ENCODE data around the gene SAV1.
"Not testable (repeated sequence)": the region's sequence is repeated elsewhere in the genome, so short reads cannot be mapped to it uniquely, and the experiment has no call there.

SAV1 gene

GRCh38 chr14:50665300-50665699 is 2.8 kb downstream of the SAV1 start:
- not testable (repeated sequence) for DNase-seq (ENCODE audit: low read depth)

DNA sequence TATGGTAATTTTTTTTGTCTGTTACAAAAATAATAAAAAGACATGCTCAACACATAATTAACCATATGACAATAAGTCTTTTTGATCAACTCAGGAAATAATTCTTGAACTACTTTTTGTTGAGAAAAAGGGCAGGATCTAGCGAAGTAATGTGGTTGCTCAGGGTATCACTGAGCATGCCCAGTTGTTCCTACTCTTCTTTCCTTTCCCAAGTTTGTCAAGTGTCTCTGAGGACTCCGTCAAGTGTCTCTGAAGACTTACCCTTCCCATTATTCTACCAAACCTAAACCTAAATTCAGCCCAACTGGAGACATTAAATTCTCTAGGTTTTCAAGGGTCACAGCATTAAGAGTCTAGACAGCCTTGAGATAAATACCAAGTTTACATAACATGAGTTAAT is 3.5 kb downstream of the SAV1 start:
- DNase-seq (ENCODE audit: low read depth) = not testable (repeated sequence)

DNA sequence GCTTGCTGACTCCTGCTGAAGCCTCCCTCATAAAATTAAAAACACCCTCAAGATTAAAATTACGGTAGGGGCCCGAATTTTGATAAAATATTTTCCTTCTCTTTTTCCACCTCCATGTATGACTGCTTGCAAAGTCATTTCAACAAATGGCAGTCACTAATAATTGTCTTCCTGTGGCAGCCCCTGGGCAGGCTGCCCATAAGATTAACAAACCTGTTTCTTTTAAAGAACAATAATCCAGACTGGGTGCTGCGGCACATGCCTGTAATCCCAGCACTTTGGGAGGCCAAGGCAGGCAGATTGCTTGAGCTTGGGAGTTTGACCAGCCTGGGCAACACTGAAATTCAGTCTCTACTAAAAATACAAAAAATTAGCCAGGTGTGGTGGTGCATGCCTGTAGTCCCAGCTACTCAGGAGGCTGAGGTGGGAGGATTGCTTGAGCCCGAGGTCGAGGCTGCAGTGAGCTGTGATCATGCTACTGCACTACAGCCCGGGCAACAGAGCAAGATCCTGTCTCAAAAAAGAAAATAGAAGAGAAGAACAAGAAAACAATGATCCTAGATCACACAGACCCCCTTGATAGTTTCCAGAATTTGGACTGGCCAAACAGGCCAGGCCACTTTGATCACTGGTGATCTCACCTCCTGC is 8.7 kb downstream of the SAV1 start:
- DNase-seq (ENCODE audit: low read depth) = no peak

DNA sequence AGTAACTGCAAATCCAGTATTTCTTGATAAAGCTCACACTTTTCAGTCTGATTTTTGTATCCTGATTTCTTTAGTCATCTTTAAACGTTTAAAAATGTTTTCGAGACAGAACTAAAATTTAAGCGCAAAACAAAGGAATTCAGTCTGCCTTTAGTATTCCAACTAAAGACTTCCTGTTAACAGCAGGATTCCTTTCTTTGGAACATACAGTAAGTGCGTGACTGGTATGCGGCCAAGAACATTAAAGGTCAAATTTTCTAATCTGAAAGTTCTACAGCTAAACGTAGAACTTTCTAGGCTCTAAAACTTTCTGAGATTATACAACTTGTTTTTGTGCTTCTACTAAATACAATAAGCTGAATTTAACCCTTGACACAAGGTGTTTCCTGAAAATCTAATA is 9.9 kb downstream of the SAV1 start:
- no peak for DNase-seq (ENCODE audit: low read depth)

- no peak for DNase-seq (ENCODE audit: low read depth)
Observed at GRCh38 chr14:50657753-50658152, 10.4 kb downstream of the SAV1 start.

DNA sequence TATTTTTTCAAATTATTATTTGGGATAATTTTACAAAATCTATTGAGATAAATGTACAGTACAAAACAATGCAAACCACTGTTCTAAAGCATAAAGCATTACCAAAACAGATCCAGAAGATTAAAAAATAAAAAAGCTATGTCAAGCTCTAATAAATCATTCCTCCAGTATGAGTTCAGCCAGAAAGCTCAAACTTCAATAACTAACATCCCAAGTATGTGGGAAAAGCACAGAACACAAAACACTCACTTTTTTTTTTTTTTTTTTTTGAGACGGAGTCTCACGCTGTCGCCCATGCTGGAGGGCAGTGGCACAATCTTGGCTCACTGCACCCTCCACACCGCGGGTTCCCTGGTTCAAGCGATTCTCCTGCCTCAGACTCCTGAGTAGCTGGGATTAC is 11.3 kb downstream of the SAV1 start:
- DNase-seq (ENCODE audit: low read depth) = no peak

DNA sequence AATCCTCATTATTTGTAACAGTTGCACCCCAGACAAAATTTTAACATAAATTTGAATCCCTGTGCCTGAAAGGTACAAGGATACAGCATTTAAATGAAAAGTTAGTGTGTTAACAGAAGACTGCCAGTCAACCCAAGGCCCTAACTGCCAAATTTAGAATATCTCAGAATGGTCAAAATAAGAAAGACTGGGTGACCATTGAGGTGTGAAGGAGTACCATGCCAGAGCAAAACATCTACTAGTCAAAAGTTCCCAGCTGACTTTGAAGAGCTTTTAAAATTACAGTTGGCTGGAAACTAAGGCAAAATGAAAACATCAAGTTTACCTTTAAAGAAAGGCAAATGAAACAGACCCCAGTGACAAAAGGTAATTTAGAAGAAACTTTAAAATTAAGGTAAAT is 18.4 kb downstream of the SAV1 start:
- no peak for DNase-seq (ENCODE audit: low read depth)

- no peak for DNase-seq (ENCODE audit: low read depth)
Observed at GRCh38 chr14:50647753-50648152, 20.4 kb downstream of the SAV1 start.

GRCh38 chr14:50647282-50647681 is 20.8 kb downstream of the SAV1 start:
- DNase-seq (ENCODE audit: low read depth) = no peak

DNA sequence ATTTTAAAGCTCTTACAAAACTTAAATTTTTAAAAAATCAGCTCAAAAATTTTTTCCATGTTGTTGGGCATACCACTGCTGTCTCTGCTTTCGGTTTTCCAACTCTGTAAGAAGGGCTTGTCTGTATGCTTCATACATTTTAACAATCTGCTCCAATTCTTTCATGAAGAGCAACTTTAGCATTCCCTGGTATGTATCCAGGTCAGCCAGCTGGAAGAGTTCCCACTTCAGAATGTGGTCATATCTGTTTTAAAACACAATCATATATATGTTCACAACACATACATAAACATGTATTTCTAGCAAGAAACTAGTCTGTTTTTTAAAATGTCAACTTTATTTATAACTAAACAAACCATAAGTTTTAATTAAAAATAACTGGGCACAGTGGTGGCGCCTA is 33.0 kb downstream of the SAV1 start:
- DNase-seq (ENCODE audit: low read depth) = no peak

GRCh38 chr14:50633954-50634353 is 34.2 kb downstream of the SAV1 start:
- no peak for DNase-seq (ENCODE audit: low read depth)

DNA sequence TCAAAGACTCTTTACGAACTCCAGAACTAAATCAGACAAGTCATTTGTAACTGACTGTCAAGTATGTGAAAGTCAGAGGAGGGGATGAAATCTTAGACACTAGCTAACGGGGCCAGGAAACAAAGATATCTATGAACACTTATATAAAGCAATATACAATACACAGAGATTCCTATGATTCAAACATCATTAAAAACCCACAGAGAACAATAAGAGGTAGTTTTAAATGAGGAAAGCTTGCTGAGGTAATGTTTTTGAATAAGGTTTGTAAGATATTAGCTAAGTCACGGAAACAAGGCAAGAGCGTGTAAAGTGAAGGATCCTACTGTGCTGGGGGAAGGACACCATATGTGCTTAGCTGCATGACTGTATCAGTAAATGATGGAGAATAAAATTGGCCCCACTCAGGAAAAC is 36.7 kb downstream of the SAV1 start:
- DNase-seq (ENCODE audit: low read depth) = no peak

DNA sequence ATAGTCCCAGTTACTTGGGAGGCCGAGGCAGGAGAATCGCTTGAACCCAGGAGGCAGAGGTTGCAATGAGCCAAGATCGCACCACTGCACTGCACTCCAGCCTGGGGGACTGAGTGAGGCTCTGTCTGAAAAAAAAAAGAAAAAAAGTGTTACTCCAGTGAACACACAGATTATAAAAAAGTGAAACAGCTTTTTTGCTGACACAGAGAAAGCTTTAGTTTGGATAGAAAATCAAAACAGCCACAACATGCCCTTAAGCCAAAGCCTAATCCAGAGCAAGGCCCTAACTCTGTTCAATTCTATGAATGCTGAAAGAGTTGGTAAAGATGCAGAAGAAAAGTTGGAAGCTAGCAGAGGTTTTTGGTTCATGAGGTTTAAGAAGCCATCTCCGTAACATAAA is 43.2 kb downstream of the SAV1 start:
- DNase-seq (ENCODE audit: low read depth) = not testable (repeated sequence)

DNA sequence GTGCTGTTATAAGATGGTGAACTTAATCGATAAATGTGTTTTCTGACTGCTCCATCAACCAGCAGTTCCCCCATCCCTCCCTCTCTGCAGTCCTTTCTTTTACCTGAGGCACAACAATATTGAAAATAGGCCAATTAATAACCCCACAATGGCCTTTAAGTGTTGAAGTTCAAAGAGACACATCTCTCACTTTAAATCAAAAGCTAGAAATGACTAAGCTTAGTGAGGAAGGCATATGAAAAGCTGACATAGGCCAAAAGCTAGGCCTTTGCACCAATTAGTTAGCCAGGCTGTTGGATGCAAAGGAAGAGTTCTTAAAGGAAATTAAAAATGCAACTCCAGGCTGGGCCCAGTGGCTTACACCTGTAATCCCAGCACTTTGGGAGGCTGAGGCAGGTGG is 43.7 kb downstream of the SAV1 start:
- DNase-seq (ENCODE audit: low read depth) = no peak

DNA sequence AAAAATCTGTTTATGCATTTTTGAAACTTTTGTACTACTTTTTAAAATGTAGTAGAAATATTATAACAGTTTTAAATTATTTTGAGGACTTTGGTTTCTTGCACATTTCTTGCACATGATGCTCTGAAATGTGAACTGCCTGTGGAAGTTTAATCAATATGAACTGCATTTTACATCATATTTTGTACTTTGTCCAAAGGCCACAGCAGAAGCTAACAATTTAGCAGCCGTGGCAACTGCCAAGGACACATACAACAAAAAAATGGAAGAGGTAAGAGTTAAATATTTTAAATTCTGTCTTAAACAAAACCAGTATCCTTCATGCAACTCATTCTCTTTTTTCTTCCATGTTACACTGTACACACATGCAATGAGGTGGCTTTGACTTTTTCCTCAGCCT is 45.1 kb downstream of the SAV1 start:
- no peak for DNase-seq (ENCODE audit: low read depth)

GRCh38 chr14:50620341-50620740 is 47.8 kb downstream of the SAV1 start:
- no peak for DNase-seq (ENCODE audit: low read depth)

- DNase-seq (ENCODE audit: low read depth) = no peak
Observed at GRCh38 chr14:50619569-50620141, 48.5 kb downstream of the SAV1 start.

DNA sequence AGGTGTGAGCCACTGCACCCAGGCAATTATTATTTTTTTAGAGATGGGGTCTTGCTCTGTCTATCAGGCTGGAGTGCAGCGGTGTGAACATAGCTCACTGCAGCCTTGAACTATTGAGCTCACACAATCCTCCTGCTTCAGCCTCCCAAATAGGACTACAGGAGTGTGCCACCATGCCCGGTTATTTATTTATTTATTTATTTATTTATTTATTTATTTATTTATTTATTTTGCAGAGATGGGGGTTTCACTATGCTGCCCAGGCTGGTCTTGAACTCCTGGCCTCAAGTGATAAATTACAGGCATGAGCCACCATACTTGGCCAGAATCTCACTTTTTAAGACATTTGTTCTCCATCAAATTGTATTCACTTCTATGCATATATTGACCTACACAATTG is 51.8 kb downstream of the SAV1 start:
- no peak for DNase-seq (ENCODE audit: low read depth)

GRCh38 chr14:50615552-50615951 is 52.6 kb downstream of the SAV1 start:
- DNase-seq (ENCODE audit: low read depth) = no peak

DNA sequence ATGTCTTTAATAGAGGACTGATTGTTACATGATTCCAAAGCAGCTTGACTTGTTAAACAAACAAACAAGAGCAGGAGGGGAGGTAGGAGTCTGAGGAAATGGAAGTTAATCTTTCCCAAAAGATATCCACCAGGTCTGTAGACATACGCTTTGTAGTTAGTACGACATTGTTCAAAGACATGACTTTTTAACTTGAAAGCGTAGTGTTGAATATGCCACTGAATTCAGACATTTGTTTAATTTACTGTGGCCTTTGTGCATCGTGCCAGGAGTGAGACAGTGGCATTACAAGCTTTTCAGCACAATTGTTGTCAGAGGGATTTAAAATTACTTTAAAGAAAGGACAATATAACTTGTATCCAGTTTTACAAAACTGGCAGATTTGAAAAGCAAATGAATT is 53.0 kb downstream of the SAV1 start:
- DNase-seq (ENCODE audit: low read depth) = no peak

DNA sequence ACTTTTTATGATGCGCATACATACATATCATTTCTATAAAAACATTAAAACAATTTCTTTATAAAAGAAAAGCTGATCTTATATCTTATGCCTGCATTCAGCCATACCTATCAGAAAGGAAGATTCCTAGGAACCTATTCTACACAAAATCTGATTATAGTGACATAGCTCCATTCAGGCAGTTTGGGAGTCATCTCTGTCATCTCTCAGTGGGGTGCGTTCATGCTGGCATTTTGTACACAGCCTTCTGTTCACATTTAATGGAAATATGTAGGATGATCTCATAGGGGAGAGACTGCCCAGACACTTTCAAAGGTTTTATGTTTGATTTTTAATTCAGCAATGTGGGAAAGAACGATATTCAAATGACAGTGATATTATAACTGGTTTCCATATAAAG is 55.3 kb downstream of the SAV1 start:
- no peak for DNase-seq (ENCODE audit: low read depth)

GRCh38 chr14:50610465-50610864 is 57.6 kb downstream of the SAV1 start:
- no peak for DNase-seq (ENCODE audit: low read depth)

DNA sequence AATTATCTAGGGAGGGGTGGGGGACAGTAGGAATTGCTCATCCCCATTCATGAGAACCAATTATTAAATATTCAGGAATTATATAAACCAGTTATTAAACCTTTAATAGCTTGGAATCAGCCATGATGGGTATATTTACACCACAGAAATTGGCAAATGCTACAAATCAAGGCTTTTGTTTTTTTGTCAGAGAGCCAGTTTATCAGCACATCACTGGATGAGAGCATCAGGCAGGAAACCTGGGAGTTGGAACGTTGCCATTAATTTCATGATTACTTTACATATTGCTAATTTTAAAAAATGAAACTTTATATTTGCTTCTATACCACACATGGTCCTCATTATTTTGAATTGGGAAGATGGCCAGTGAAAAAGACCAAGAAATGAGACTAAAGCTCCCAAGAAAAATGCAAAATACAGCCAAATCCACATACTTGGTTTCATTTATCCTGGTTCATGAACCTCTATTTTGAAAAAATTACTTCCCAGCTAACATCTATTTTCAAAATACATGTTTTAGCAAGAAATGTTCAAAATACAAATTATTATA is 59.7 kb downstream of the SAV1 start:
- DNase-seq (ENCODE audit: low read depth) = no peak

DNA sequence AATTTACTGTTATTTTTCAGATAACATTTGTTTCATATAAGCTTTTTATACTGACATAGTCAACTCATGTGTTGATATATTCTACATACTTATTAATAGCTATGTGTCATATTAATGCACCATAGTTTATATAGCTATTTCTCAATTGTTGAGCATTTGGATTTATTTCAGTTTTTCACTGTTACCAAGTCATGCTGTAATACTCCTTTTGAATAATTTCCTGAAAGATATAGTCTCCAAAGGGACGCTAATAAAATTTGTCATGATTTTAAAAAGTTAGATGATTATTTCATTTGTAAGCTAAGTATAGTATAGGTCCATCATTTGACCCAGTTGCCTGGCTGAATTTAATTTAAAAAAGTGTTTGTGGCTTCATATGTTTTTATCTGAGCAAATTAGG is 60.3 kb downstream of the SAV1 start:
- no peak for DNase-seq (ENCODE audit: low read depth)

Data from stimulated activated CD8-positive, alpha-beta memory T cell treated with anti-CD3 and anti-CD28 coated beads, Interleukin-12 subunit alpha, Interleukin-12 subunit beta, amount 100 ng/mL, for 4 hours (primary cell).